Peyer's patch (tissue), 4 donors: ENCODE measurements around the gene DPEP2NB.

Experiments
- POLR2A ChIP-seq, 2 donors: fragments of 450-650 bp; IDR thresholded peaks; one replicate each; pipeline ENCODE4 v1.5.1; 2017; ENCODE audit warnings: antibody characterized with exemption in 2 of 2, mild to moderate bottlenecking in 2 of 2, moderate library complexity in 2 of 2
- TF ChIP-seq, protein P1 (sequence below), 6 experiments: fragments of 450-650 bp in 4 of 6; fragments of 200-600 bp in 2 of 6; sonication (generic) in 1 of 6; IDR thresholded peaks; one replicate each; pipeline ENCODE4 v1.5.1; 2017 to 2019; ENCODE audit warnings: antibody characterized with exemption in 6 of 6, mild to moderate bottlenecking in 3 of 6, moderate library complexity in 1 of 6

DNA sequence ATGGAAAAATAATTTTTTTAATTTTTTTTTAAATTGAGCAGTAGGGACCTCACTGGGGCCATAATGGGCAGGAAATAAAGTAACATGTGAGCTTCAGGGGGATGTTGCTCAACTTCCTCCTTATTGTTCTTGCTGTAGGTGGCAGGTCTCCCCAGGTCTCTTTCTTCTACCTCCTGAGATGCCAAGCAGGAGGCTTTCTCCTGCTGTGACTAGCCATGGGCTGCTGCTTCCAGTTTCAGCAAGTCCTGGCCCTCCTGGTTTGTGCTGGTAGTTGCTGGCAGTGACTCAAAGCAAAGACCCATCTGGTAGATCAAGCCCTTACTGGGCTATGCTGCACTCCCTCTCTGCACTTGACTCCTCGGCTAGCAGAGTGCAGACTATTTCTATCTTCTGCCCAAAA lies 2.3 kb downstream of the DPEP2NB start:
- TF ChIP-seq, protein P1, sequence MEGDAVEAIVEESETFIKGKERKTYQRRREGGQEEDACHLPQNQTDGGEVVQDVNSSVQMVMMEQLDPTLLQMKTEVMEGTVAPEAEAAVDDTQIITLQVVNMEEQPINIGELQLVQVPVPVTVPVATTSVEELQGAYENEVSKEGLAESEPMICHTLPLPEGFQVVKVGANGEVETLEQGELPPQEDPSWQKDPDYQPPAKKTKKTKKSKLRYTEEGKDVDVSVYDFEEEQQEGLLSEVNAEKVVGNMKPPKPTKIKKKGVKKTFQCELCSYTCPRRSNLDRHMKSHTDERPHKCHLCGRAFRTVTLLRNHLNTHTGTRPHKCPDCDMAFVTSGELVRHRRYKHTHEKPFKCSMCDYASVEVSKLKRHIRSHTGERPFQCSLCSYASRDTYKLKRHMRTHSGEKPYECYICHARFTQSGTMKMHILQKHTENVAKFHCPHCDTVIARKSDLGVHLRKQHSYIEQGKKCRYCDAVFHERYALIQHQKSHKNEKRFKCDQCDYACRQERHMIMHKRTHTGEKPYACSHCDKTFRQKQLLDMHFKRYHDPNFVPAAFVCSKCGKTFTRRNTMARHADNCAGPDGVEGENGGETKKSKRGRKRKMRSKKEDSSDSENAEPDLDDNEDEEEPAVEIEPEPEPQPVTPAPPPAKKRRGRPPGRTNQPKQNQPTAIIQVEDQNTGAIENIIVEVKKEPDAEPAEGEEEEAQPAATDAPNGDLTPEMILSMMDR (IDR thresholded peaks at IDR 0.05): no peak
- TF ChIP-seq POLR2A (IDR thresholded peaks at IDR 0.05): no peak
